Measurements from ENCODE around the gene WDR20. TPM values are rescaled to one million over a fixed set of nuclear protein-coding genes. Genes with fewer than 3 reads are reported as not detected.

Gene WDR20
- total RNA-seq, 1 experiment from 2014 or later, result 9.8 TPM

Other genes with a start within 250 kb of the WDR20 start
- gene DYNC1H1, start 175.3 kb upstream of the WDR20 start, total RNA-seq (2014; rRNA removed; shearing (Covaris generic)), result 181 and 190 TPM in 2 replicates
- 90.5 and 100 TPM in 2 replicates for gene HSP90AA1, start 52.9 kb upstream of the WDR20 start, total RNA-seq (2014; rRNA removed; shearing (Covaris generic))
- 6.0 and 7.2 TPM in 2 replicates for gene MOK, start 165.3 kb downstream of the WDR20 start, total RNA-seq (2014; rRNA removed; shearing (Covaris generic))
- gene ZNF839, start 179.8 kb downstream of the WDR20 start, total RNA-seq (2014; rRNA removed; shearing (Covaris generic)), result 2.7 and 4.0 TPM in 2 replicates
- gene CINP, start 223.0 kb downstream of the WDR20 start, total RNA-seq (2014; rRNA removed; shearing (Covaris generic)), result 25.2 and 27.7 TPM in 2 replicates
- gene TECPR2, start 223.0 kb downstream of the WDR20 start, total RNA-seq (2014; rRNA removed; shearing (Covaris generic)), result 5.3 and 8.9 TPM in 2 replicates

Data from HT-29 (cell line).